ENCODE results near the gene NFATC2.

The NFATC2 gene

DNA sequence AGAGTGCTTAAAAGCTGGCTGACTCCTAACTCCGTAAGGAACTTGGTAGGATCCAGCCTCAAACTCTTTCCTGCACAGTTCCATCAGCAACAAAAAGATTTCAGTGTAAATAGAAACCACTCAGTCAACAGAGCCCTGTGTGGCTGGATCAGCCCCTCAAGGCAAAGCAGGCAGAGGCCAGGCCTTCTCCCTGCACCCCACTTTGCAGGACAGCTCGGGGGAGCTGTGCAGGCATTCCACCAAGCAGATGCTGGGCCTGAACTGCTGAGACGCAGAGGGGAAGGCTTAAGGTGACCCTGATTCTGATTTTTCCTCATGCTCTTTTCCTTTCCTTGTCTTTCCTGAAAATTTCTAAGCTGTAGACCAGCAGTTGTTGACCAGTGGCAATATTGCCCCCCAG lies 91.5 kb downstream of the NFATC2 start:
- no peak for DNase-seq (ENCODE audit: low spot score)

DNA sequence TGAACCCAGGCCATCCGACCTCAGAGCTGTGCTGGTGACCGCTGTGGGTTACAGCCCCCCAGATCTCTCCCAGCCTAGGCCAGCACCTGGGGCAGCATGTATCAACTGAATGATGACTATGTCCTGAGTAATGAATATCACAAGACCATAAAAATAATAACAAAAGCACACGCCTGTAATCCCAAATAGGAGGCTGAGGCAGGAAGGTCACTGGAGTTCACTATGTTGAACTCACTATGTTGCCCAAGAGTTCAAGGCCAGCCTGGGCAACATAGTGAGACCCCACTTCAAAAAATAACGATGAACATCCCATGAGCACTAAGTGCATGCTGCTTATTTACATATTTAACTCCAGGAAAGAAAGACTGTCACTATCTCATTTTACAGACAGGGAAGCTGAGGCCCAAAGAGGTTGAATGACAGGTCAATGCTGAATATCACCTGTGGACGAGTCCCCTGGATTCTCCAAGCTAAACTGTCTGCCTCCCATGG lies 92.3 kb downstream of the NFATC2 start:
- no peak for DNase-seq (ENCODE audit: low spot score)

DNA sequence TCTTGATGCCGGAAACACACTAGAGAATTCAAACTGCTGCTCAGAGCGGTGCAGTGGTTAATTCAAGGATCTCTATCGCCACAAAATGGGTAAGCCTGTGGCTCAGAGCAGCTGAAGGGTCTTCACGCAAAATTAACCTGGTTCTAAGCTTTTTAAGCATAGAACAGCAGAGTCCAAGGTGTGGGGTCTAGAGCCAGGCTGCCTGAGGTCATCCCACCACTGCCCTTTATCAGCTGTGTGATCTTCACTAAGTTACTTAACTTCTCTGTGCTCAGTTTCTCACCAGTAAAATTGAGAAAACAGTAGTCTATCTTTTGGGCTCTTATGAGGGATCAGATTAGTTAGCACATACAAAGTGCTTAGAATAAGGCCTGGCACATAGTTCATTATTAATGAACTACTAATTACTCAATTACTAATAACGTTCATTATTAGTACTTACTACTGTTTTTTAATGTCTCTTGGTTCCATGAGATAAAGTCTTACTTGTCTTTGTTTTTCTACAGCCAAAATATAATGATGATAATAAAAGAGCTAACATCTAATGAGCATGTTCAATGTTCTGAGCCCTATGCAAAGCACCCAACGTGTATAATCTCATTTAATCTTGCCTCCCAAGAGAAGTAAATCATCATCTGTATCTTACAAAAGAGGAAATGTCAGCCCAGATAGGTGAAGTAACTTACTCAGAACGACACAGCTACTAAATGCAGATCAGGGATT lies 92.9 kb downstream of the NFATC2 start:
- DNase-seq (ENCODE audit: low spot score): no peak

DNA sequence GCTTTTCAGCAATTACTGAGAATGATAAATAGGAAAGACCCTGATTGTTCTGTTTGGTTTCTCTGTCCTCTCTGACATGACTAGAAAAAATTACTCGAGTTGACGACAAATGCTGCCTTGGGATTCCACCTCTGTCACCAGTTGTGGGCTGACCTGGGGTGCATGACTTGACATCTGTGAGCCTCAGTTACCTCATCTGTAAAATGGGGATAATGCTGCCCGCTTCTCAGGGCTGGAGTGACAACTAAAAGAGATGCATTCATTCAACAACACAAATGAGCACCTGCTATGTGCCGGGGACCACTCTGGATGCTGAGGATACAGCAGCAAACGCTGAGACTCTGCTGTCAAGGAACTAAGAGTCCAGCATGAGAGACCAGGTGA lies 94.8 kb downstream of the NFATC2 start:
- DNase-seq (ENCODE audit: low spot score): no peak

DNA sequence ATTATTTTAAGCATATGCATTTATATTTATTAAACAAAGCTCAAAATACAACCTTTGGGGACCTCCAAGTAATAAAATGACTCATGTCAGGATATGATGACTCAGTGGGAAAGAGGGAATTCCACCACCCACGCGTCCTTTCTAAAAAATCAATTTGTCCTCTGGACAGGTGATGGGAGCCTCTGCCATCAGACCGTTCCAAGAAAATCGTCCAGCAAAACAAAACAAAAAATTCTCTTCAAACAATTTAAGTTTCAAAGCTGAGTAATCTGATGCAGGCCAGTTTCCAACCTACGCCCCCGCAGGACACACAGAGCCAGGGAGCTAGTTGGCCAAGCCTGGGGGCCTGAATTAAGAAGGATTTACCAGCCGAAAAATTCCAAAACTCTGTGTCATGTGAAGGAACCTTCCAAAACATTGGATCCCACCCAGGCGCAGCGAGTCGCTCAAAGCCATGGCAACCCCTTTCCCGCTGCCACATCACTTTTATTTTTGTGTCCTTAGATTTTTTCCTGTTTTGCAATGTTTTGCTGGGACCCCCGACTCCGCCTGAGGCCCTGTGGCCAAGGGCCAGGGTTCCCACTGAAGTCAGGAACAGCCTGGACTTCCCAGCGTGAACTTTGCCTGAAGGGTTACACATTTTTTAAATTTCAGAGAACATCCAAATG lies 95.3 kb downstream of the NFATC2 start:
- no peak for DNase-seq (ENCODE audit: low spot score)

DNA sequence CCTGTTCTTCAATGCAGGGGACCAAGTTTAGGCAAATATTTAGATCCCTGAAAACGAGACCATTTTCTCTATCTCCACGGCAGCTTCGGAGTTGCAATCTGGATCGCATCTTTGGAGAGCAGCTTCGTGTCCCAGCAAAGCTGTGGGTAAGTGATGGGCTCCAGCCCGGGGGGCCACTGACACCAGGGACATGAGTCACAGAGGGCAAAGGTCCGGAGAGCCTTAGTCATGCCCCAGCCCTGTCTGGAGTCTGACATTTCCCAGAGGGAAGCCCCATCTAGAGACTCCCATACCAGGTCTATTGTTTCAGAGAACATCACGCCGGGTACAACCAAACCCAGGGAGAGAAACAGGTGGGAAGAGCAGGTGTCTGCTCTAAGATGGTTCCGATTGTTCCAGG lies 95.9 kb downstream of the NFATC2 start:
- no peak for DNase-seq (ENCODE audit: low spot score)

DNA sequence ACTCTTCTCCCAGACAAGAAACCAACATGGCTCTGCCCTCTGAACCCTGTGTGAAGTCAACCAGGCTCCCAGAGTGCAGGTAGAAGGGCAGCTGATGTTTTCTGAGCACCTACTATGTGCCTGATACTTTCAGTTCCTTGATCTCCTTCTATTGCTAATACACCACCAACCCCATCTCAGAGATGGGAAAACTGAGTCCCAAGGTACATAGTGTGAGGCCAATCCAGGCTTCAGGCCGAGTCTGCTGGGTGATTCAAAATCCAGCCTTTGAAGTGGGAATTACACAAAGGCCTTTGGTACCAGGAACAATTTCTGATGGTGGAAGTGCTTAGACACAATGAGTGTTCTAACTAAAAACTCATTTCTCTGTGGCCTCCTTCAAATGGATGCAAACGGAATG lies 96.3 kb downstream of the NFATC2 start:
- no peak for DNase-seq (ENCODE audit: low spot score)

DNA sequence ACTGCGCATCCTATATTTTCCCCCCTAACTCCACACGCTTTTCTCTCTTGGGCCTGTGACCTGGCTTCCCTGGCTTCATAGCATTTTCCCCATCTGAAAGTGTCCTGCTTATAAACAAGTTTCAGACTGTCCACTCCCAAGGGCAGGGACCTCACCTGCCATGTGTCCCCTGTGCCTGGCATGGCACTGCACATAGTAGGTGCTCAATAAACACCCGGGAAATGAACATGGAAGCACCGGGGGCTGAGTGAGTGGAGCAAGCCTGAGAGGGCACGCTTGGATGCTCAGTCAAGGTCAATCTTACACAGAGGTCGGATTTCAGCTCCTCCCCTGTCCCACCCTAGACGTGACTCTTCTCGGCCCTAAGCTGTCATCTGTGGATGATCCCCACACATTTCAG lies 96.9 kb downstream of the NFATC2 start:
- no peak for DNase-seq (ENCODE audit: low spot score)

DNA sequence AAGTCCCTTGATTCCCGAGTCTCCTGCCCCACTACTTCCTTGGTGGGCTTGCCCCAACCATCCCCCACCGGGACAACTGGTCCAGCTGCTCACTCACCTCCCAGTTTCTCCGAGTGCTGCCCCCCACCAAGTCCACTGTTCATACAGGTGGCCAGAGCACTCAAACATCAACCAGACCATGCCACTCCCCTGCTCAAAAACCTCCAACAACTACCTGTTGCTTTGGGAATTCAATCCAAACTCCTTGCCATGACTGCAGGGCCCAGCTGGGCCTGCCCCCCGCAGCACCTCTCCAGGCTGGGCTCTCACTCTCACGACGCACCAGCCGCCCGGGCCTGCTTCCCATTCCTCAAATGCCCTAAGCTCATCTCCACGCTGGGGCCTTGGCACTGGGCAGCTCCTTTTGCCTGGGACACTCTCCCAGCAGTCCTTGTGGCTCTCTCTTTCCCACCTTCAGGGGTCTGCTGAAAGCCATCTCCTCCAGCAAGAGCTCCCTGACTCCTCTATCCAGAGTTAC lies 97.5 kb downstream of the NFATC2 start:
- no peak for DNase-seq (ENCODE audit: low spot score)

DNA sequence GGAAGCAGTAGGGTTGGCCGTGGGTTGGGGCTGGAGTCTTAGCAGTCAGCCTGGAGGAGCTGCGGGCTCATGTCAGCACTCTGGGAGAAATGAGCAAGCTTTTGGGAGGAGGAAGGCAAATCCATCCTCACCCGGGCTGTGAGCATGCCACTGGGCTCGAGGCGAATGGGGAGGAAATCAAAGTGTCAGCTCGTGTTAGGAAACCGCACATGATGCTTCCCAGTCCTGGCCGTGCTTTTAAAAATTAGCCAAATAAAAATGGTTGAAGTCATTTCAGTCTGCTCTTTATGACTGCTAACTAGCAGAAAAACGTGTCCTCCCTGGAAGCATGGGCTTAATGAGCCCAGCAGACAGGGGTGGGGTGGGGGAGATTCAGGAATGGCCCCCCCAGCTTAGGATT lies 98.1 kb downstream of the NFATC2 start:
- no peak for DNase-seq (ENCODE audit: low spot score)

DNA sequence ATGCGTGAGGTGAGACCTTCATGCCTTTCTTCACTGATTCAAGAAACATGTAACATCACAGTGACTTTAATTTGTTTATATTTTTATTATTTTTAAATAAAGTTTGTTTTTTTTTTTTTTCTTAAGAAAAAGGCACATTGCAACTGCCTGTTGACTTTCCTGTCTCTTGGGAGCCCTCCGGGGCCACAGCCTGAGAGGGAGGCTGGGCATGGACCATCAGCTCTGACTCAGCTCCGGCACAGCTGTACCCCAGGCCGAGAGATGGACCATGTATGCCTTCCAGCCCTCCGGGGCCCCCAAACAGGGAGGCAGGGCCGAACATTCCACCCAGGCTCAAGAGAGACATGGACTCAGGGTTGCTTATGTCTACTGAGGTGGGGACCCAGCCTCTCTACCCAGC lies 99.9 kb downstream of the NFATC2 start:
- no peak for DNase-seq (ENCODE audit: low spot score)

DNA sequence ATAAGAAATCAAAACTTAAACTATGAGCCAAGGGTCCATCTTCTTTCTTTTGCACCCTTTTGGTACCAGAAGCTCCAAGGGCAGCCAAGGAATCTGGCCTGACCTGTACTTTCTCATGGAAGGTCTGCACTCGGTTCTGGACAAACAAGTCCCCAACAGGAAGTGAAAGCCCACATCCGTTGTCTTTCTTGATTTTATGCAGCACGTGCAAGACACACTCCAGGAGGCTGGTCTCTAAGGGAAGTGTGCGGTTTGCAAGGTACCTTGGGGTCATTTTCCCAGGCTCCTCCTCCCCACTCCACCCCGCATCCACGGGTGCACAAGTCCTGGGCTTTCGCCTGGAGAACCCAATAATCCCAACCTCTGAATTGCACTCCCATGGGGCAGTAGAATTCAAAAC lies 101.9 kb downstream of the NFATC2 start:
- no peak for DNase-seq (ENCODE audit: low spot score)

DNA sequence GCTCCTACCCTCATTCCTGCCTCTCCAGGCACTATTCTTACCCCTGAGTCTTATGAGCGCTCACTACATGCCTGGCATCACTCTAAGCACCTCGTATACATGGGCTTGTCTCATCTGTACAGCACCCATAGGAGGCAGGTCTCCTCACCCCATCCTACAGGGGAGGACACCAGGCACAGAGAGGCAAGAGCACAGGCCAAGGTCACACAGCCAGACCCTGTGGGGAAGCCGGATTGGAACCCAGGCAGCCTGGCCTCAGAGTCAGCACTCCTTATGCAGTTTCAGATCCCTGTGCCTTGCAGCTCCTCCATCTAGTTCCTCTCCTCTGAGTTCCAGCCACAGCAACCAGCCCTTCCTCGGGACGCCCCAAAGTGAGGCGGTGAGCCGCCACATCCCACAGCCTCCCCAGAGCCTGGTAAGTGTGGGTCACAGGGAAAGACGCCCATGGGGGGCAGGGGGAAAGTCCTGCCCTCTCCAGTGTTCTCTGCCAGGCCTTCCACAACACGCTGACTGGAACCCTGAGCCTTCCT lies 103.3 kb downstream of the NFATC2 start:
- DNase-seq (ENCODE audit: low spot score): no peak

DNA sequence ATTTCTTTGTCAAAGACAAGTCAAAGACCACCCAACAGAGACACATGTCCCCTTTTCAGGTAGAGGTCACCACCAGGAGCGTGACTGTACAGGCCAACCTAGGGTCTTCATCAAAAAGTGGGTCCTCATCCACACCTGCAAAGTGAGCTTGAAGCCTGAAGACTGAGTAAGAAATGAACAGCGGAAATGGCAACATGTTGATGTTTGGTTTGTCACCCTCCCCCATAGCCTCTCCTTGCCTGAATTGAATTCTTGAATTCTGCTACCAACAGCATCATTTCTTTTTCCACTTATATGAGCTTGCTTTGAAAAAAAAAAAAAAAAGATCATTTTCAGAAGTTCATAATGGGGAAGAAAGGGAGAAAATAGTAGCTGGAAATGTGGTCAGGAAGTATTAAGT lies 104.4 kb downstream of the NFATC2 start:
- no peak for DNase-seq (ENCODE audit: low spot score)

DNA sequence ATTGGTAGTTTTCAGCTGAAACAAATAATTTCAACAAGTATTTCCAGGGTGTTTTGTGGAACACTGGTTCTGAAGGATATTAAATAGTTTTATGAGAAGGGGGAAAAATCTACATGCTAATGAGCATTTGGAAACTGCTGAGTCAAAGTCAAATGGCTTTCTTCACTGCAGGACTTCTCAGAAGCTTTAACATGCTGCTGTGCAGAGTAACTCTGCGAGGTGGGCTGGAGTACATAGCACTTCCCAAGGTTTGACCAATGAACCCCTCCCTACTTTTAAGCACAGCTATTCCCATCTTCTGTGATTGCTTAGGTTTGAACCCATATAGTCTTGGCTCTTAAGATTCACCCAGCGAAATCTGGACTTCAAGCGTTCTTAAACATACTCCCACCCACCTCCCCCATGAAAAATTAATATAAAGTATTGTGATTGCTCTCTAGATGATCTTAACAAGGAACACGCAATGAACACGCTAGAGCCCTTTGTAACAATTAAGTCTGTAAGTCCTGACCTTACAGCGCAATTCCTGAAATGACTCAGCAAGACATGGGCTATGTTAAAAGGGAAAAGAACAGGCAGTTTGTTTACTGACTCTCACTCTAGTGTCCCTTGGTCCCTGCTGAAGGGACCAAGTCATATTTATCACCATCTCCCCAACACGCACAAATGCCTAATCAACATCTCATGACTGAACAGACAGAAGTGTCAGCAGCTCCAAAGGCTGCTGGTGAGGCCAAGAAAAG lies 105.2 kb downstream of the NFATC2 start:
- DNase-seq (ENCODE audit: low spot score): no peak

DNA sequence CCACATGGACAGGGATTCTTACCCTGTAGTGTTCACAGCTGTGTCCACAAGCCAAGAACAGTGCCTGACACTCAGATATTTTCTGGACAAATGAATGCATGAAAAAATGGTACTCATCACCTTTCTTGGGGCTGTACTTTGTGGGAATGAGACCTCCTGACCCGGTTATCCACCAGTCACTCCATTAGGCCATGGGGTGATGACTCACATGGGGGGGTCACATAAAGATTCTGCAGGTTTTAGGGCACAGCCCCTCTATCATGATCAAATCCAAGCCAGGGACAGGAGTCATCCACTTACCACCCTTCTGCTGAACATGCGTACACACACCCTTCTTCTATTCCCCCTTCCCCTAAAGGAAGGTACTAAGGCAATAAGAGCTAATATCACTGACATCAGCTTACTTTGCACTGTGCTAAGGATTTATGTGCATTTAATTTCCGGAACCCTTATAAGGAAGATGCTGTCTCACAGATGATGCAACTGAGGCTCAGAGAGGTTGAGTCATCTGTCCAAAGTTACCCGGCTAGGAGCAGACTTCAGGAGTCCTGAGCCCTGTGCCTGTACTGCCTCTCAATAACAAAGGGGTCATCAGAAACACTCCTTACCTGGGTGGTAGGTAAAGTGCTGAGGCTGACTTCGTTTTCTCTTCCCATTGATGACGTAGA lies 107.8 kb downstream of the NFATC2 start:
- no peak for DNase-seq (ENCODE audit: low spot score)

DNA sequence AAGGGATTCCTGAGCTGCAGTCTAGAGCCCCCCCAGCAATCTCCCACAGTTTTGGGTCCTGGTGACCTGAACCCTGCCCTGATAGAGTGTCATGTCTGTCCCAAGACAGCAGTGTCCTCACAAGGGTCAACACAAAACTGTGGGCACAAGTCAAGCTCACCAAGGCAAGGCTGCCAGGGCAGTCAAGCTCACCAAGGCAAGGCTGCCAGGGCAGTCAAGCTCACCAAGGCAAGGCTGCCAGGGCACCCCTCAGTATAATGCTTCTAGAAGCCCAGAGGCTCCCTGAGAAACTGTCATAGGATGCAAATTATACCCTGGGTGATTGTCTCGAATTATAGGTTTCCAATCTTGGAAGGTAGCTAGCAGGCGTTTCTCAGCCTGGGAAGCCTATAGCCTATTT lies 108.5 kb downstream of the NFATC2 start:
- no peak for DNase-seq (ENCODE audit: low spot score)

DNA sequence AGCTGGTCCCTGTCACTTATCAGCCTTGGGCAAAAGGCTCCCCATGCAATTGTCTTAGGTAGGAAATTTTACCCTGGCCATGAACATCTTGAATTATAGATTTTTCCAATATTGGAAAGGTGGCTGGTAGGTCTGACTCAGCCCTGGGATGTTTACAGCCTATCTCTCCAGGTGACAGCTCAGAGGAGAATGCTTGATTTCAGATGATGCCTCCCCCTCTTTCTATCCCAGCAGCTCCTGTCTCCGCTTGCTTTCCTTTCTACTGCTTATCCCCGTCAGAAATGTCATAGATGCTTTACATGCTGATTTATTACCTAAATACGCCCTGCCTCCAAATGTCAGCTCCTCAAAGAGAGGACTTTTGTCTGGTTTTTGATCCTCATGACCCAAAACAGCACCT lies 109.6 kb downstream of the NFATC2 start:
- DNase-seq (ENCODE audit: low spot score): no peak

DNA sequence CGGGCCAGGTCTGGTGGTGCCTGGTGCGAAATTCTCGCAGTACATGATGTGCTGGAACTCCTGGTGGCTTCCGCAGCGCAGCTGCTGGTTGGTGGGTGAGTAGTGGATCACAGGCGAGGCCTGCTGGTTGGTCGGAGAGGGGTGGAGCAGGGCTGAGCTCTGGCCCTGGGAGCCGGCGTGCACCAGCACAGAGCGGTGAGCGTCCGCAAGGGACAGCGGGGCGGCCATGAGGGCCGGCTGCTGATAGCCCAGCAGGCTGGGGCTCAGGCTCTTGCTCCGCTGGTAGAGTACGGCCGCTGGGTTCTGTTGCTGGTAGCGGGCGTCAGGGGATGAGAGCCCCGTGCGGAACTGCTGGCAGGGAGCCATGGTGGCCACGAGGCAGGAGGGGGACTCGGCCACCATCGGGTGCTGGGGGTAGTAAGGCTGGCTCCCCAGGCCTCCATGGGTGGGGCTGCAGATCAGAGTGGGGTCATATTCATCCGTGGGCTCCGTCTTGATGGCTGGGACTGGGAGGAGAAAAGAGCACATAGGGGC lies 110.2 kb downstream of the NFATC2 start:
- DNase-seq (ENCODE audit: low spot score): no peak

DNA sequence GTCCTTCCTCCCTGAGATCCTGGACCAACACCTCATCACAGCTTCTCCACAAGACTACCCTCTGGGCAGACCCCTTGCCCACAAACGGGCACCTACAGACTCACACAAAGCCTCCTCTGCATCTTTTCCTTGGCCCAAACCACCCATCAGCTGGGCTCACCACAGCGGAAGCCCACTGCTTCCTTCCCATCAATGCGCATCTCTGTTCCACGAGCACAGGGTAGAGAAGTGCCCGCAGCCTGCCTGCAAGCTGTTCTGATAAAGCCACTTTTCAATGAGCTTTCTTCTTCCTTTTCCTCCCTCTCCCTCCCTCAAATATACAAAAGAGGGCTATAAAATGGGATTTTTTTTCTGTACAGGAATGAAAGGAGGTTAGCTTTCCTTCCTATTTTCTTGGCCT lies 111.2 kb downstream of the NFATC2 start:
- DNase-seq (ENCODE audit: low spot score): no peak

DNA sequence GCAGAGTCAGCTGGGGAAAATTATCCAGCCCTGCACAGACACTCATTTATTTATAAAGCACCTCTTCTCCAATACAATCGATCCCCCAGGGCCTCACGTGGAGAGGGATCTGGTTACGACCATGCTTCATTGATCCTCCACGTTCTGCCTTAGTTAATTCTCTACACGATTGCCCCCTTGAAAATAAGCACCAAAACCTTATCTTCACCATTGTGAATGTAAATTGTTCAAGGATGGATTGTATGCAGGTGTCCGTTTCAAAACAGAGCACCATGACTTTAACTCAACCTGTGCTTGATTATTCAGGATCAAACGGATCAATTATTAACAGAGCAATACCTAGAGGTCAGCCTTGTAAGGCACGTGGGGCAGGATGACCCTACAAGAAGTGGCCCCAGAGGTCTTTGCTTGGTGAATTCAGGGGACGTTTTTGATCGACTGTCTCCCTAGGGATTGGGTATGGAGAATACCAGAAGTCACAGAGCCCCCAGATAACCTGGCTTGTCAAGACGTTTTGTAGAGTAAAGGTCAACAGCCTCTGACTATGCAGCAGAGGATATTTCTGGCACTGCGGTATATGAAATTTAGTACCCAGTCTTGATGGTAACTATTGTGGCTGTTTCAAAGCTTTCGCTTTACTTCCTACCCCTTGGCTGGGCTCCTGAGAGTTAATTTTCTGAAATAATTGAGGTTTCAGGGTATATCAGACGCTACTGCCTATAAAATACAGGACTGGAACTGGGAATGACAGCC lies 112.1 kb downstream of the NFATC2 start:
- DNase-seq (ENCODE audit: low spot score): no peak
